22Rv1 (cell line): ENCODE data around the gene MAP4.

ENCODE experiments used
- ZFX ChIP-seq: fragments of 450-650 bp; IDR thresholded peaks from 2 replicates; pipeline ENCODE4 v1.6.1; 2017; ENCODE audit warnings: antibody characterized with exemption, borderline replicate concordance
- TF ChIP-seq, protein P1 (sequence below): fragments of 450-650 bp; IDR thresholded peaks from 2 replicates; pipeline ENCODE4 v1.5.1; 2017; ENCODE audit warnings: mild to moderate bottlenecking

DNA sequence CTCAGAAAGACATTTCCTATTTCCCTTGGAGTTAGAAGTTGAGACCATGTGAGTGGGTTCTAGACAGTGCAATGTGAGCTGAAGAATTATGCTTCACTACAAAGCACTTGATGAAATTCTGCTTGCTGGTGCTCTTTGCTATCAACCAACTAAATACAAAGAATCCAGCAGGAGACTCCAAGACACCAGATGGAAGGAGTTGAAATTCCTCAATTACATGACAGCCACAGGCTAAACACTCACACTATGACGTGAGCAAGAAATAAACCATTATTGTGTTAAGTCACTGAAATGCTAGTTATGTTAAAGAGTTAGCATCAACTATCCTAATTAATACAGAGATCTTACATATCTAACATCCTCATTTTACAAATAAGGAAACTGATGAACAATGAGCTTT, 8.2 kb upstream of the MAP4 start:
- TF ChIP-seq, protein P1, sequence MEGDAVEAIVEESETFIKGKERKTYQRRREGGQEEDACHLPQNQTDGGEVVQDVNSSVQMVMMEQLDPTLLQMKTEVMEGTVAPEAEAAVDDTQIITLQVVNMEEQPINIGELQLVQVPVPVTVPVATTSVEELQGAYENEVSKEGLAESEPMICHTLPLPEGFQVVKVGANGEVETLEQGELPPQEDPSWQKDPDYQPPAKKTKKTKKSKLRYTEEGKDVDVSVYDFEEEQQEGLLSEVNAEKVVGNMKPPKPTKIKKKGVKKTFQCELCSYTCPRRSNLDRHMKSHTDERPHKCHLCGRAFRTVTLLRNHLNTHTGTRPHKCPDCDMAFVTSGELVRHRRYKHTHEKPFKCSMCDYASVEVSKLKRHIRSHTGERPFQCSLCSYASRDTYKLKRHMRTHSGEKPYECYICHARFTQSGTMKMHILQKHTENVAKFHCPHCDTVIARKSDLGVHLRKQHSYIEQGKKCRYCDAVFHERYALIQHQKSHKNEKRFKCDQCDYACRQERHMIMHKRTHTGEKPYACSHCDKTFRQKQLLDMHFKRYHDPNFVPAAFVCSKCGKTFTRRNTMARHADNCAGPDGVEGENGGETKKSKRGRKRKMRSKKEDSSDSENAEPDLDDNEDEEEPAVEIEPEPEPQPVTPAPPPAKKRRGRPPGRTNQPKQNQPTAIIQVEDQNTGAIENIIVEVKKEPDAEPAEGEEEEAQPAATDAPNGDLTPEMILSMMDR: no peak
- TF ChIP-seq ZFX: no peak
